CD14-positive monocyte (primary cell): ENCODE measurements around the gene WFDC1. TPM values are rescaled to one million over a fixed set of nuclear protein-coding genes. Genes with fewer than 3 reads are reported as not detected.

Experiments used
- DNase-seq, 3 donors: peaks; one replicate each; pipeline ENCODE4 v3.0.0-alpha.2; 2011 to 2022
- H2AFZ ChIP-seq: 2 replicates; pipeline ENCODE4 v1.6.0; 2012; ENCODE audit warnings: mild to moderate bottlenecking, low read depth, low read length, inconsistent platforms; ENCODE audit not compliant: insufficient read depth, poor library complexity, severe bottlenecking
- H3K27ac ChIP-seq, 2 donors: 1 replicate in 1 of 2; 2 replicates in 1 of 2; pipeline ENCODE4 v1.5.1; 2012 to 2013; ENCODE audit warnings: low read length in 2 of 2, control low read depth in 1 of 2, inconsistent platforms in 1 of 2, low read depth in 1 of 2, mild to moderate bottlenecking in 1 of 2
- H3K27me3 ChIP-seq, 2 donors: one replicate each; pipeline versions ENCODE4 v1.6.0 to v1.6.1; 2011 to 2013; ENCODE audit warnings: low read length in 2 of 2; ENCODE audit not compliant: control insufficient read depth in 2 of 2, insufficient read depth in 2 of 2
- H3K36me3 ChIP-seq, 2 donors: replicated peaks in 1 of 2; 1 replicate in 1 of 2; 2 replicates in 1 of 2; pipeline versions ENCODE4 v1.5.1 to v1.6.1; 2012 to 2013; ENCODE audit warnings: low read length in 2 of 2, control low read depth in 1 of 2, inconsistent platforms in 1 of 2, mild to moderate bottlenecking in 1 of 2; ENCODE audit not compliant: insufficient read depth in 2 of 2, control insufficient read depth in 1 of 2
- H3K4me1 ChIP-seq, 2 donors: 1 replicate in 1 of 2; 2 replicates in 1 of 2; pipeline versions ENCODE4 v1.5.1 to v1.6.1; 2012 to 2013; ENCODE audit warnings: low read length in 2 of 2, control low read depth in 1 of 2, inconsistent platforms in 1 of 2, mild to moderate bottlenecking in 1 of 2, moderate library complexity in 1 of 2; ENCODE audit not compliant: insufficient read depth in 2 of 2, control insufficient read depth in 1 of 2
- H3K4me2 ChIP-seq: replicated peaks from 2 replicates; pipeline ENCODE3; 2012; ENCODE audit warnings: low read length, moderate library complexity, mild to moderate bottlenecking; ENCODE audit not compliant: poor library complexity, severe bottlenecking; ENCODE audit errors: extremely low read depth
- H3K4me3 ChIP-seq, 3 experiments: fragments of 200-600 bp in 1 of 3; sonication (generic) in 1 of 3; replicated peaks in 1 of 3; 1 replicate in 2 of 3; 2 replicates in 1 of 3; pipeline ENCODE4 v1.5.1; 2011 to 2013; ENCODE audit warnings: low read length in 3 of 3, mild to moderate bottlenecking in 3 of 3, control low read depth in 2 of 3, low read depth in 2 of 3, inconsistent platforms in 1 of 3, moderate library complexity in 1 of 3
- H3K79me2 ChIP-seq: 2 replicates; pipeline ENCODE4 v1.6.0; 2012; ENCODE audit warnings: mild to moderate bottlenecking, control low read depth, inconsistent platforms, low read length, moderate library complexity; ENCODE audit not compliant: insufficient read depth
- H3K9ac ChIP-seq: 2 replicates; pipeline ENCODE4 v1.6.0; 2017; ENCODE audit warnings: low read length, mild to moderate bottlenecking; ENCODE audit not compliant: insufficient read depth, poor library complexity, severe bottlenecking
- H3K9me3 ChIP-seq, 2 donors: replicated peaks in 1 of 2; 1 replicate in 1 of 2; 2 replicates in 1 of 2; pipeline versions ENCODE4 v1.5.1 to v1.6.1; 2012 to 2013; ENCODE audit warnings: low read length in 2 of 2, control low read depth in 1 of 2; ENCODE audit not compliant: control insufficient read depth in 1 of 2, insufficient read depth in 1 of 2
- H4K20me1 ChIP-seq: 2 replicates; pipeline ENCODE4 v1.6.0; 2012; ENCODE audit warnings: mild to moderate bottlenecking, low read length, control low read depth, moderate library complexity; ENCODE audit not compliant: insufficient read depth
- H3K27ac Mint-ChIP-seq, 7 donors: one replicate each; pipeline ENCODE4 v1.8.0; 2020; ENCODE audit warnings: mild to moderate bottlenecking in 7 of 7, mixed read lengths in 7 of 7, moderate library complexity in 6 of 7, inconsistent platforms in 2 of 7
- H3K27me3 Mint-ChIP-seq, 3 donors: one replicate each; pipeline ENCODE4 v1.8.0; 2021 to 2022; ENCODE audit warnings: low read depth in 3 of 3, mild to moderate bottlenecking in 3 of 3, mixed read lengths in 3 of 3, moderate library complexity in 3 of 3, inconsistent platforms in 1 of 3
- H3K36me3 Mint-ChIP-seq, 2 donors: one replicate each; pipeline ENCODE4 v1.8.0; 2020; ENCODE audit warnings: mixed read lengths in 2 of 2, inconsistent platforms in 1 of 2, mild to moderate bottlenecking in 1 of 2
- H3K4me1 Mint-ChIP-seq: one replicate; pipeline ENCODE4 v1.8.0; 2020; ENCODE audit warnings: mild to moderate bottlenecking, mixed read lengths
- H3K4me3 Mint-ChIP-seq, 2 donors: one replicate each; pipeline ENCODE4 v1.8.0; 2020; ENCODE audit warnings: mild to moderate bottlenecking in 2 of 2, mixed read lengths in 2 of 2, moderate library complexity in 1 of 2
- H3K9me3 Mint-ChIP-seq, 7 donors: one replicate each; pipeline ENCODE4 v1.8.0; 2020 to 2022; ENCODE audit warnings: mixed read lengths in 7 of 7, mild to moderate bottlenecking in 6 of 7, moderate library complexity in 6 of 7, inconsistent platforms in 2 of 7
- CTCF ChIP-seq: fragments of 200-600 bp; IDR thresholded peaks from one replicate; pipeline ENCODE4 v1.8.0; 2022; ENCODE audit warnings: antibody characterized with exemption, mild to moderate bottlenecking
- WGBS: methylation state at CpG from one replicate; pipeline ENCODE4 v1.1.5; 2013; ENCODE audit warnings: missing lambda C conversion rate; ENCODE audit not compliant: insufficient coverage; 5-methylcytosine and 5-hydroxymethylcytosine counted together
- intact Hi-C, 2 donors: fragments of 100-400 bp; cut with micrococcal nuclease; formaldehyde crosslinking; loops; one replicate each; pipeline versions ENCODE4 v1.15.0 to v1.15.1; 2023
- polyA plus RNA-seq, 3 donors: library from polyadenylated mRNA; depleted of rRNA in 1 of 3; unstranded in 2 of 3; stranded (reverse) in 1 of 3; fragments of 300-500 nt in 2 of 3; fragments of >200 nt in 1 of 3; fragmentation: Illumina TruSeq in 2 of 3; gene quantifications; 1 replicate in 2 of 3; 2 replicates in 1 of 3; pipeline ENCODE4 v1.2.3, GENCODE V29; 2012 to 2021

WFDC1 gene
- polyA plus RNA-seq, 3 donors = not detected

DNA sequence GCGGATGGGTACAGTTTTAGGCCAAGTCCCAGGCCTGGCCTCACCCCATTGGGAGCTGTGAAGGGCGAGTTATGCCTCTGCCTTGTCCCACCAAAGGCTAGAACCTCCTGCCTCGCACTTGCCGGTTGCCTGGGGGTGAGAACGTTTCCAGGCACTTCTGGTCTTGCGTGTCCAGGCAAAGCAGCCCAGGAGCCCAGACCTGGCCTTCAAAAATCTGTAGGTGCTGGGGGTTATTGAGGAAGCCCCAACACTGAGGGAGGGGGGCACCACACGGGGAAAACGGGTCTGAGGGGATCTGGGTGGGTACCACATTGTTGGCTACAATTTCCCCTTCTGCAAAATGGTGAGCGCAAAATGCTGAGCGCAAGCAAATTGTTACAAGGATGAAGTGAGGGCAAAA lies 61.5 kb downstream of the WFDC1 start:
- Histone ChIP-seq H3K4me2 (no peak overlapping the region), H4K20me1 (no peaks in the 10 kb centered on the region), H3K4me3 (no peak overlapping the region), H3K36me3 (no peaks in the 10 kb centered on the region), H2AFZ (no peak overlapping the region), H3K79me2 (no peaks in the 10 kb centered on the region), H3K9ac (no peak overlapping the region), H3K27me3 (peaks cover 0 to 9% of the 10 kb centered on the region in 2 donors), H3K27ac (no peak overlapping the region), H3K4me1 (peaks cover 32 to 33% of the 10 kb centered on the region in 2 donors), H3K9me3 (no peaks in the 10 kb centered on the region)
- H3K4me1 Mint-ChIP-seq = peaks cover 20% of the 10 kb centered on the region
- no peaks in the 10 kb centered on the region for H3K36me3 Mint-ChIP-seq
- H3K27me3 Mint-ChIP-seq = peaks cover 28 to 36% (median 33%) of the 10 kb centered on the region in 3 donors
- no peak for TF ChIP-seq CTCF
- no peak overlapping the region for H3K4me3 Mint-ChIP-seq
- 67% methylated on average over 8 of the region's 10 CpGs for WGBS
- no peak overlapping the region for H3K27ac Mint-ChIP-seq
- DNase-seq = no peak
- H3K9me3 Mint-ChIP-seq = peaks cover 0 to 4% (median 0%) of the 10 kb centered on the region in 7 donors
- intact Hi-C loops = no loop called here

GRCh38 chr16:84356591-84357116 lies 62.0 kb downstream of the WFDC1 start:
- H3K4me3 Mint-ChIP-seq = no peak overlapping the region
- Histone ChIP-seq H3K4me1 (peaks cover 32 to 33% of the 10 kb centered on the region in 2 donors), H3K27me3 (peaks cover 0 to 9% of the 10 kb centered on the region in 2 donors), H3K4me2 (peak overlapping the region; percentile 4), H3K36me3 (no peaks in the 10 kb centered on the region), H3K27ac (no peak overlapping the region), H3K9me3 (no peaks in the 10 kb centered on the region), H4K20me1 (no peaks in the 10 kb centered on the region), H3K4me3 (no peak overlapping the region), H3K9ac (no peak overlapping the region), H2AFZ (no peak overlapping the region), H3K79me2 (no peaks in the 10 kb centered on the region)
- peaks cover 0 to 4% (median 0%) of the 10 kb centered on the region in 7 donors for H3K9me3 Mint-ChIP-seq
- 100% methylated on average over 5 of the region's 11 CpGs for WGBS
- DNase-seq = no peak
- H3K27ac Mint-ChIP-seq = peak overlapping the region in 3 of 7 donors; percentile 54 to 84 (median 68)
- intact Hi-C loops = no loop called here
- no peaks in the 10 kb centered on the region for H3K36me3 Mint-ChIP-seq
- H3K27me3 Mint-ChIP-seq = peaks cover 28 to 36% (median 36%) of the 10 kb centered on the region in 3 donors
- no peak for TF ChIP-seq CTCF
- peaks cover 20% of the 10 kb centered on the region for H3K4me1 Mint-ChIP-seq
